HepG2 (cell line): ENCODE data around the gene KAZN. TPM values are rescaled to one million over a fixed set of nuclear protein-coding genes. Genes with fewer than 3 reads are reported as not detected.

Source experiments
- ATAC-seq: fragments of 200-7000 bp; cut with Tn5 transposase; 3 replicates; pipeline ENCODE4 v1.9.1; 2020; ENCODE audit warnings: mild to moderate bottlenecking, moderate library complexity
- BruUV-seq: library from RNA; stranded (reverse); fragments of 400-500 nt; replicated peaks from 2 replicates; lab custom pipeline; 2021; lab: Mats Ljungman, UMichigan
- CTCF ChIA-PET: fragments of 300-600 bp; formaldehyde crosslinking; extraction: SDS; loops from one replicate; lab custom pipeline; 2021; ENCODE audit warnings: low total read pairs, inconsistent platforms, low intra/inter-chr PET ratio; lab: Yijun Ruan, JAX
- POLR2A ChIA-PET: fragments of 350-600 bp; sonication (Branson Sonifier 250); formaldehyde crosslinking; loops from one replicate; lab custom pipeline; 2020; ENCODE audit warnings: antibody characterized with exemption, inconsistent platforms; lab: Yijun Ruan, JAX
- DNase-seq: peaks from one replicate; pipeline ENCODE4 v3.0.0-alpha.2; 2015; ENCODE audit warnings: low spot score
- FAIRE-seq: peaks from 3 replicates; lab custom pipeline; 2011; peaks lifted over from hg19 to GRCh38; lab: Jason Lieb, UNC
- H2AFZ ChIP-seq: one replicate; pipeline ENCODE4 v1.6.1; 2011; ENCODE audit warnings: low read length, inconsistent platforms
- H3K27ac ChIP-seq: fragments of 300-600 bp; 3 replicates; pipeline ENCODE4 v1.8.0; 2011; ENCODE audit warnings: mixed run types, mild to moderate bottlenecking, mixed read lengths, low read length, inconsistent platforms; ENCODE audit not compliant: insufficient read depth; ENCODE audit errors: extremely low read length
- H3K27me3 ChIP-seq, 2 experiments: fragments of 200-600 bp in 1 of 2; 2 replicates in 1 of 2; 3 replicates in 1 of 2; pipeline versions ENCODE4 v1.6.0 to v1.8.0; 2011; ENCODE audit warnings: low read length in 2 of 2, mild to moderate bottlenecking in 2 of 2, moderate library complexity in 2 of 2, inconsistent platforms in 1 of 2; ENCODE audit not compliant: insufficient read depth in 2 of 2, control insufficient read depth in 1 of 2
- H3K36me3 ChIP-seq, 2 experiments: fragments of 200-600 bp in 1 of 2; replicated peaks in 1 of 2; 2 replicates in 1 of 2; 3 replicates in 1 of 2; pipeline versions ENCODE4 v1.5.1 to v1.8.0; 2011; ENCODE audit warnings: low read length in 2 of 2, inconsistent platforms in 1 of 2; ENCODE audit not compliant: insufficient read depth in 2 of 2, control insufficient read depth in 1 of 2
- H3K4me1 ChIP-seq: 2 replicates; pipeline ENCODE4 v1.5.1; 2012; ENCODE audit warnings: low read length, inconsistent platforms; ENCODE audit not compliant: insufficient read depth
- H3K4me2 ChIP-seq: 2 replicates; pipeline ENCODE4 v1.6.0; 2011; ENCODE audit warnings: low read depth, low read length, inconsistent platforms
- H3K4me3 ChIP-seq, 3 experiments: fragments of 200-600 bp in 1 of 3; sonication (generic), shearing (Covaris generic) in 1 of 3; replicated peaks in 1 of 3; 2 replicates each; pipeline ENCODE4 v1.5.1; 2011 to 2016; ENCODE audit warnings: low read length in 3 of 3, inconsistent platforms in 2 of 3, low read depth in 2 of 3, mild to moderate bottlenecking in 2 of 3, control low read depth in 1 of 3, mixed read lengths in 1 of 3; ENCODE audit not compliant: insufficient read depth in 1 of 3
- H3K79me2 ChIP-seq: one replicate; pipeline ENCODE4 v1.6.1; 2011; ENCODE audit warnings: low read length, inconsistent platforms; ENCODE audit not compliant: insufficient read depth
- H3K9ac ChIP-seq: 2 replicates; pipeline ENCODE4 v1.6.0; 2011; ENCODE audit warnings: mild to moderate bottlenecking, low read depth, low read length, inconsistent platforms; ENCODE audit not compliant: insufficient read depth
- H3K9me3 ChIP-seq: 2 replicates; pipeline ENCODE4 v1.5.1; 2012; ENCODE audit warnings: mild to moderate bottlenecking, low read length
- H4K20me1 ChIP-seq: 2 replicates; pipeline ENCODE4 v1.6.0; 2011; ENCODE audit warnings: inconsistent platforms, mild to moderate bottlenecking, low read length, moderate library complexity; ENCODE audit not compliant: insufficient read depth
- CAMTA2 ChIP-seq: sonication (generic); formaldehyde crosslinking; IDR thresholded peaks from 2 replicates; pipeline ENCODE4 v1.4.0; 2020; ENCODE audit warnings: mild to moderate bottlenecking, missing genetic modification reagents, borderline replicate concordance
- CBX2 ChIP-seq, 2 experiments: fragments of 200-600 bp in 1 of 2; sonication (generic); formaldehyde crosslinking in 1 of 2; IDR thresholded peaks; 2 replicates each; pipeline versions ENCODE4 v1.7.0 to v1.8.1; 2018 to 2022; ENCODE audit warnings: low read depth in 2 of 2, low read length in 1 of 2, mild to moderate bottlenecking in 1 of 2, missing genetic modification reagents in 1 of 2
- MLXIP ChIP-seq: sonication (generic); formaldehyde crosslinking; IDR thresholded peaks from 2 replicates; pipeline ENCODE4 v1.9.0; 2021; ENCODE audit warnings: missing genetic modification reagents, borderline replicate concordance
- NFE2L2 ChIP-seq: fragments of 150-350 bp; IDR thresholded peaks from 2 replicates; pipeline ENCODE4 v1.6.1; 2014; ENCODE audit warnings: low read length
- PAXIP1 ChIP-seq: sonication (generic); formaldehyde crosslinking; conservative IDR thresholded peaks from 2 replicates; pipeline ENCODE4 v1.4.0; 2020; ENCODE audit warnings: mild to moderate bottlenecking, missing genetic modification reagents, moderate library complexity
- POGZ ChIP-seq: sonication (generic); formaldehyde crosslinking; IDR thresholded peaks from 2 replicates; pipeline ENCODE4 v1.4.0; 2020; ENCODE audit warnings: mild to moderate bottlenecking, missing genetic modification reagents
- ZBTB39 ChIP-seq: sonication (generic); formaldehyde crosslinking; IDR thresholded peaks from 2 replicates; pipeline ENCODE4 v1.5.0; 2020; ENCODE audit warnings: missing genetic modification reagents
- ZNF136 ChIP-seq: sonication (generic); formaldehyde crosslinking; IDR thresholded peaks from 2 replicates; pipeline ENCODE4 v1.8.1; 2022; ENCODE audit warnings: low read depth, mild to moderate bottlenecking, moderate library complexity, missing genetic modification reagents
- ZNF329 ChIP-seq: sonication (generic); formaldehyde crosslinking; IDR thresholded peaks from 2 replicates; pipeline ENCODE4 v1.9.0; 2021; ENCODE audit warnings: low read depth, mild to moderate bottlenecking, missing genetic modification reagents
- ZNF44 ChIP-seq: sonication (generic); formaldehyde crosslinking; IDR thresholded peaks from 2 replicates; pipeline ENCODE4 v1.5.1; 2020; ENCODE audit warnings: mild to moderate bottlenecking, missing genetic modification reagents
- ZNF639 ChIP-seq: conservative IDR thresholded peaks from 2 replicates; pipeline ENCODE4 v1.6.1; 2018; ENCODE audit warnings: missing genetic modification reagents
- ZNF790 ChIP-seq: sonication (generic); formaldehyde crosslinking; IDR thresholded peaks from 2 replicates; pipeline ENCODE4 v1.8.0; 2022; ENCODE audit warnings: missing genetic modification reagents, mild to moderate bottlenecking, borderline replicate concordance
- WGBS: methylation state at CpG from one replicate; pipeline ENCODE4 v1.1.6; 2017; ENCODE audit warnings: low lambda C conversion rate; 5-methylcytosine and 5-hydroxymethylcytosine counted together
- in situ Hi-C: cut with HindIII; loops from 2 replicates; pipeline ENCODE4 v1.10.0; 2017; ENCODE audit warnings: low pct_unique_long_range_greater_than_20kb; ENCODE audit not compliant: extremely low pct_ligation_motif_present
- intact Hi-C: fragments of 100-400 bp; cut with micrococcal nuclease; formaldehyde crosslinking; loops from one replicate; pipeline ENCODE4 v1.10.0; 2022; ENCODE audit not compliant: unreplicated experiment
- polyA plus RNA-seq, 8 experiments: library from polyadenylated mRNA; depleted of rRNA in 3 of 8; stranded (reverse) in 7 of 8; unstranded in 1 of 8; fragments of >200 nt; fragmentation: Illumina TruSeq in 4 of 8; extraction: Trizol in 4 of 8; gene quantifications; 2 replicates each; pipeline versions ENCODE4 v1.2.1 to v1.2.3, GENCODE V29; 2011 to 2016; ENCODE audit warnings: low read depth in 4 of 8, missing spikeins in 1 of 8, mixed read lengths in 1 of 8; ENCODE audit not compliant: insufficient read depth in 1 of 8
- total RNA-seq, 5 experiments: library from RNA; depleted of rRNA; stranded (reverse); fragments of >200 nt; fragmentation: Illumina TruSeq; extraction: Trizol; gene quantifications; 2 replicates each; pipeline ENCODE4 v1.2.3, GENCODE V29; 2016; ENCODE audit warnings: low read depth in 1 of 5

Gene KAZN
- total and polyA plus RNA-seq, 2 of the 13 experiments (the other 11 are each of a cell fraction or from before 2014, with no cell fraction given), result 10.4 to 13.5 TPM

- FAIRE-seq (no peak), ATAC-seq (peak; percentile 57), DNase-seq (no peak)
- H3K4me1 ChIP-seq, result no peaks in the 10 kb centered on the region
- in situ Hi-C loops (no loop called here), intact Hi-C loops (no loop called here)
- ChIA-PET POLR2A (no interaction called here), CTCF (interaction anchor here (1.1 kb wide), 1 partner anchor 36 kb away, joined by 3 read pairs; no protein-coding TSS in a partner anchor)
- H3K9me3 ChIP-seq, result 0 out of 2 replicates have a peak, but pooled peaks cover 3% of the 10 kb centered on the region
- H3K27ac ChIP-seq, result no peak overlapping the region
- no peaks in the 10 kb centered on the region for H4K20me1 ChIP-seq
- no peaks in the 10 kb centered on the region for H3K79me2 ChIP-seq
- H3K9ac ChIP-seq, result no peak overlapping the region
- no peak overlapping the region for H3K4me3 ChIP-seq
- peaks cover 30 to 70% of the 10 kb centered on the region in 2 experiments; a peak in 4 of 5 replicates for H3K36me3 ChIP-seq
- no peaks in the 10 kb centered on the region for H3K27me3 ChIP-seq
- H3K4me2 ChIP-seq, result no peak overlapping the region
- 93% methylated on average over 13 of the region's 15 CpGs for WGBS
- no TSS peak for BruUV-seq
- H2AFZ ChIP-seq, result no peak overlapping the region
- TF ChIP-seq ZNF136 (no peak), ZNF329 (CRISPR knock-in tag) (no peak), ZNF639 (CRISPR knock-in tag) (no peak), MLXIP (CRISPR knock-in tag) (no peak), POGZ (CRISPR knock-in tag) (no peak), PAXIP1 (no peak), CAMTA2 (CRISPR knock-in tag) (no peak), ZNF790 (CRISPR knock-in tag) (no peak), ZBTB39 (CRISPR knock-in tag) (no peak), NFE2L2 (no peak), ZNF44 (CRISPR knock-in tag) (no peak), CBX2 (IDR thresholded peaks at IDR 0.05; ENCODE audit: low read depth, low read length) (no peak), CBX2 (CRISPR knock-in tag; IDR thresholded peaks at IDR 0.05; ENCODE audit: low read depth) (no peak)
Measured at GRCh38 chr1:15064217-15064929, 465.9 kb downstream of the KAZN start.
